HG03354 (cell line): ENCODE data around the gene KLHL29.

Experiments used
- ATAC-seq: cut with Tn5 transposase; IDR thresholded peaks from one replicate; pipeline ENCODE4 v1.9.1; 2021; ENCODE audit warnings: mild to moderate bottlenecking; ENCODE audit not compliant: unreplicated experiment, poor library complexity, severe bottlenecking

KLHL29 gene

GRCh38 chr2:23571527-23572282, 186.7 kb downstream of the KLHL29 start:
- ATAC-seq, result no peak

DNA sequence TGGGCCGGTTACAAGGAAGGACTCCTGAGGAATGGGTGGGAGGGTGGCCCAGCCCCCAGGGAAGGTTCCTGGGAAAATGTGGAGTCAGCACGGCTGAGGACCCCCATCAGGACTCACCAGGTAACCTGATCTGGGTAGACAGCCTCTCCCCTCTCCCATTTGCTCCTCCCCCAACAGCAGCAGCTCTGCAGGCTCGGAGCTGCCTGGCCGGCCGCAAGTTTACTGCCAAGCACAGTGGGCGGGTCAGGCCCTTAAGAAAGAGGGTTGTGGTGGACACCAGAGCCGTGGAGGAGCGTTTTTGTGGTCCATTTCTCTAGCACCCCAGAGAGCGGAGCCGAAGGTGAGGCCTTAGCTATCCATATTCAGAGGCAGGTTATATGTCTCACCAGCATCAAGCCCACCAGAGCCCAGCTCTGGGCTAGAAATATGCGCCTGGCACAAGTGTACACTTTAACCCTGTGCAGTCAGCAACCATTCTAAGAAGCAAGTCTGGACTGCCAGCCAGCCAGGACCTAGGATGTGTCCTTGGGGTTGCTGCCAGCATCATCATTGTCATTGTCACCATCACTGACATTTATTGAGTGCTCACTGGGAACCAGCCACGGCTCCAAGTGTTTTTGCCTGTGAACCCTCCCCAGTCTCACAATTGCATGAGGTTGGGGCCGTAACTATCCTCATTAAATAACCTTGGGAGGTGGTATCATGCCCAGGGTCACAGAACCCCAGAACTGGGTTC, 190.1 kb downstream of the KLHL29 start:
- no peak for ATAC-seq

GRCh38 chr2:23578964-23579671, 194.1 kb downstream of the KLHL29 start:
- no peak for ATAC-seq

DNA sequence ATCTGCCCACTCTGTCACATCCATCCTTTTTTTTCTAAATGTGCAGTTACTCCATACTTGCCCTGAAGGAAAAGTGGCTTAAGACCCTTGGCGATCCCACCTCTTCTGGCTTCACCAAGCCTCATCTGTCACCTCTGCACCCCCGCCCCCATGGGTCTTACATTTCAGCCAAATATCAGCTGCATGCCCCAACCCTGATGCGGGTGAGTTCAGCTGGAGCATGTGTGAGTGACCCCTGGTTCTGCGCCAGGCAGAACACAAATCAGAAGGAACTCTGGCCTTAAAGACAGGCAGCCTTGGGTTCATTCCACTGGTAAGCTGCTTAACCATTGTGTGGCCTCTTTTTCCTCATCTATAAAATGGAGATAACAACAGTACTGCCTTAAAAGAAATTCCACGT, 194.7 kb downstream of the KLHL29 start:
- no peak for ATAC-seq

DNA sequence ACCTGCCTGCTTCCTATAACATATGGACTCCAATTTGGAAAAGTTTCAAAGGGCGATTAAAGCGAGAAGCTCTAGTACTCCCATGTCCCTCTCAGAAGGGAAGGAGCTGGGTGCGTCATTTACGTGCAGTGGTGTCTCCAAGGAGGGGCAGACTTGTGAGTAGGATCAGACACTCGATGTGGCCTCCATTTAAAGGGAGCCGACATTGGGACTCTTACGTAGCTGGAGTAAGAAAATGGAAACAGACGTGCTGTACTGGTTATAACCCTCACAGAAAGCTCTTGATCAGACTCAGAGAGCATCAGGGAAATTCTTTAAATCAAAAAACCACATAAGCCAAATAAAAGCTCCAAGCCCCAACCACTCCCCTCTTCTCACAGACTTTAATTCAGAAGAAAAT, 198.5 kb downstream of the KLHL29 start:
- no peak for ATAC-seq

DNA sequence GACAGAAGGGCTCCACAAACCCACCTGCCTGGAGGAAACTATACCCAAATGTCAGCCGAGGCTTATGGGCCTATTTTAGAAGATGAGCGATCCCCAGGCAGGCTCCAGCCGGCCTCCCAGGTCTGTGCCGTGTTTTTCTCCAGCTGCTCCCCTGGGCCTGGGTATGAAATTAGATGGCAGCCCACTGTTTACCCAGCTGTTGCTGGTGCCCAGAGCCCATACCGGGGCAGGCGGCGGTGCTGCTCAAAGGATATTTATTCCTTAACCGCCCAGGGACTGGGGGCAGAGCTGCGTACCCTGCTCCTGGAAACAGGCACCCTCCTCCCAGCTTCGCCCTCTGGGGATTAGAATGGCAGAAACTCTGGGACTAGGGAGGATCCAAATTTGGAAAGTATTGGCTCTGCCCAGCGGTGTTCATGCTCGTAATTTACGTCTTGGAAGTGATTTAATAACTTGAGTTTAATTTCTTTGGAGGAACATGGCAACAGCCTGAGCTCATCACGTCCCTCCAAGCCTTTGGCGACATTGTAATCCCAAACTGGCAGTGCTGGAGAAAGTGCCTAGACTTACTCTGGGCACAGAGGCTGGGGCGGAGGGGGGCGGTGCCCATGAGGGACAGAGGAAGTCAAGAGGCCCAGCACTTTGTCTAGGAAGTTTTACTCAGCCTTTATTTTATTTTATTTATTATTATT, 199.2 kb downstream of the KLHL29 start:
- ATAC-seq, result no peak

DNA sequence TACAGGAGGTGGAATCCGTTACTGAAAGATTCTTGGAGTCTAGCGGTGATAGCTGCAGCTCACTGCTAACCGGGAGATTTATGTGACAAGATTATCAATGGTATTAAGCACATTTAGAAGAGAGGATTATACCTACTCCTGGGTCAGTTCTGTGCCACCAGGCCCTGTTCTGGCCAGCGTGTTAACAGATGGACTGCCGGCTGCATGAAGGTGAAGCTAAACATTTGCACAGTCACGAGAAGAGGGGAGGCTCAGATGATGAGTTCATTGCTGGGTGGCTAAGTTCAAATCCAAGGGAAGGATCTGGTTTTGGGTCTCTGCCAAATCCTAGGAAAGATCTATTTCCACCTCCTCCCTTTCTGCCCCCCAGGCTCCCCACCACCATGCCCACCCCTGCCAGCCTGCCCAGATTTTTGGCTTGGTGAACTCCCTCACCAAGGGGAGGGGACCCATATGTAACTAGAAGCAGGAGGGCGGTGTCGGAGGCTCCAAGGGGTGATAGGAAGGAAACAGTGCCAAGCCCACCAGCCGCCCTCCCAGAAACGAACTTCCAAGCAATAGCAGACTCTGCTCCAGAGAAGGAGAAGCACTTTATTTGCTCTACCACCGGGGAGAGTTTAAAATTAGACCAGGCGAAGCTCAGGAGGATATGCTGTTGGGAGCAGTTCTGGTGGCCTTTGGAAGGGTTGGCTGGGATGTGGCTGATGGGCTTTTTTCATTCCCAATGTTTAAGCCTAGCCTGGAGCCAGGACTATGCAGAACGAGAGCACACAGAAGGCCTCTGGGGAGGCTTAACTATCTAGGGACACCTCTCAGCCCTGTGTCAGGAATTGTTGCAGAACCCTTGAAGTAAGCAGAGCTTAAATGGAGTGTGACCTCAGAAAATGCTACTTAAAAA, 200.5 kb downstream of the KLHL29 start:
- no peak for ATAC-seq

DNA sequence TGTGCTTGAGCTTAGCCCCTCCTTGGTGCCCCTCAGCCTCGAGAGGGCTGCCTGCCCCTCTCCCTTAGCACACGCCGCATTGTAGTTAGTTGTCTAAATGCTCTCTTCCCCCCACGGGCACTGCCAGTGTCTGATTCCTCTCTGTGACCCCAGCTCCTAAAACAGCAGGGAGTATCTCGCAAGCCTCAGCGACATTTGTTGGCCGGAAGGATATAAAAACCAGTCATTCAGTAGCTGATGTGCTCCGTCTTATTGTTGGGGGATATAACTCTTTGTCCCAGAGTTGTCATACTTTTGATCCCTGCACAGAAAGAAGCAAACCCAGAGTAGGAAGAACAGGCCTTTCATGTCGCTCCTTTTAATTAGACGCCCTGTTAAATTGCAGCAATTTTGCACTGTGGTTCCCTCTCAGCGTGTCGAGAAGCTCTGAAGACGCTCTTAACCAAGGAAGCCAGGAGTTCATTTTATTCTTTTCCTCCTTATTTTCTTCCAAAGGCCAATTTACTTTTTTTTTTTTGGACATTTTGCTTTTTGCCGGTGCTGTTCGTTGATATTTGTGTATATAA, 201.8 kb downstream of the KLHL29 start:
- ATAC-seq, result no peak

GRCh38 chr2:23587341-23587880, 202.4 kb downstream of the KLHL29 start:
- ATAC-seq, result no peak

DNA sequence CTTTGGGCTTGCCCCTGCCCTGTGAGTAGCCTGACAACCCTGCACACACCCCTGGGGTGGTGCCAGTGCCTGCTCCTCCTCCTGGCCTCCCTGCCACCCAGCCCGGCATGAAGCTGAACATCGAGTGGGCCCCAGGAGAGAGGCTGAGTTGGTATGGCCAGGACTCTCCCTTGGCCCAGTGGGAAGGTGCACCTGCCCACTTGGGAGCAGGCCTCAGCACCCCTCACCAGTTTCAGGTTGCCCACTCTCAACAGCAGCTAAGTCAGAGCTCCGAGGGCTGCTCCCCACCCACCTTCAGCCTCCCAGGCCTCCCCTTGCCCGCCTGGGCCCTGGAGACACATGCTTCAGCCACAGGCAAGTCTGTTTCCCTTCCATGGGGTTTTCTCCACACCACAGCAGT, 203.1 kb downstream of the KLHL29 start:
- no peak for ATAC-seq

- no peak for ATAC-seq
These were observed 203.7 kb downstream of the KLHL29 start for GRCh38 chr2:23588508-23589201.

- no peak for ATAC-seq
These were observed 204.3 kb downstream of the KLHL29 start for GRCh38 chr2:23589220-23589647.

DNA sequence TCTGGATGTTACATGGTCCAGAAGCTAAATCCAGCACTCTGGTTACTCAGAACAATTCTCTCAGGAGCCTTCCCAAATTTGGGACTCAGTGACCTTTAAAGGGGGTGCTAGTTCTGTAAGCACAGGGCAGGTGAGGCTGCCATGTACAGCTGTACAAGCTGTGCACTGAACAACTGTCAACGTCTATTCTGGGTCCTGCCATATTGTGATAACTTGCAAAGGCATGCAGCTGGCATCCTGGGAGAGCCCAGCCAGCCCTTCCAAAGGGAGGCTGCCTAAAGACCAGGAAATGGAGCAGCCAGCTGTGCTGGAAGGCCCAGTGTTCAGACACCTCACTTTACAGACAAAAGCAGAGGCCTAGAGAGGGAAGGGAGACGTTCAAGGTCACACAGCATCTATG, 204.8 kb downstream of the KLHL29 start:
- no peak for ATAC-seq

DNA sequence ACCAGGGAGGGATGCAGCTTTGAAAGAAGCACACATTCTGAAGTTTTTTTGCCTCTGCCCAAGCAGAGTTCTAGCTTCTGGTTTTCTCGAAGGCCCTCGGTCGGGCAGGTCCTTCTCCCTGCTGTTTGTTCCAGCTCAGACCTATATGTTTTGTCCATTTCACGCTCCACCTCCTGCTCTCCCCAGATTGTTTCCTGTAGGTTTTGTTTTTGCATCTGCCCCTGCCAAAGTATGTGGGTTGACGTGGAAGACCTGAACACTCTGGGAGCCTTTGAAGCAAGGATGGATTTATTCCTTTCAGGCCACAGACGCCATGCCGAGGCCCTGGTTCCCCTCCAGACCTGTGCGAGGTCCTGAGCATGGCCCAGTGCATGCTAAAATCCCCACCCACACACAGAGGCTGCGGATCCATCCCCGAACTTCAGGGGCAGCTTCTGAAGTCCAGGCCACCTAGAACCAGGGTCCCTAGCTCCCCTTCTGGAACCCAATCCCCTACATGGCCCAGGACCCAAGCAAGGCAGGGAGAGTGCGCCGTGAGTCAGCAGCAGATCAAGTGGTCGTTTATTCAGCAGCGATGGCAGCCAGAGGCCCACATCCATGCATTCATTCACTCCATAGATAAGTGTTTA, 205.4 kb downstream of the KLHL29 start:
- ATAC-seq, result no peak

- ATAC-seq, result no peak
These were observed 206.1 kb downstream of the KLHL29 start for GRCh38 chr2:23591111-23591510.

DNA sequence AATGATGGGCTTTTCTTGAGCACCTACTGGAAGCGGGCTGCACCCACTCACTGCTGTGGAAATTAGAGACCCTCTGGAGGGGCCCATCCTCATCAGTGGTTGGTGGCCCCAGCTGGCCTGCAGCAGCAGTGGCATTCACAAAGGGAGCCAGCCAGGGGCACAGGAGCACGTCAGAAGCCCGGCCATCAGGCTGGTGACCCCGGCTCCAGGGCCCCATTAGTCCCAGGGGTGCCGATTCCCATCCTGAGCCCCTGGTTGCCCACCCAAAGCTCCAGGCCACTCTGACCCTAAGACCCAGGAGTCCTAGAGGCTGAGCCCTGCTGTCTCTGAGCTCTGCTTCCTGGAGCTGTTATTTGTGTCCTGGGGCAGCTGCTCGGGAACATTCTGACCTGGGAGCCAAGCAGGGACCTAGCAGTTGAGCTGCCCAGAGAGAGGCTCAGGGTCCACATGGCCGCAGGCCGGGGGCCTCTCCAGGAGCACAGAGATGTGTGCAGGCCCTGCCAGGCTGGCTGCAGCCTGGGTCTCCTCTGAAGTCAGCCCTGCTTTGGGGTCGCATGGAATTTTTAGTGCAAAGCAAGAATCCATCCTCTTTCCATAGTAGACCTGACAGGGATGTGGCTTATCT, 207.2 kb downstream of the KLHL29 start:
- no peak for ATAC-seq
